HepG2 (cell line): ENCODE results near the gene RAP1A. TPM values are rescaled to one million over a fixed set of nuclear protein-coding genes. Genes with fewer than 3 reads are reported as not detected.

Experiments
- ATAC-seq: fragments of 200-7000 bp; cut with Tn5 transposase; 3 replicates; pipeline ENCODE4 v1.9.1; 2020; ENCODE audit warnings: mild to moderate bottlenecking, moderate library complexity
- BruUV-seq: library from RNA; stranded (reverse); fragments of 400-500 nt; replicated peaks from 2 replicates; lab custom pipeline; 2021; lab: Mats Ljungman, UMichigan
- CTCF ChIA-PET: fragments of 300-600 bp; formaldehyde crosslinking; extraction: SDS; loops from one replicate; lab custom pipeline; 2021; ENCODE audit warnings: low total read pairs, inconsistent platforms, low intra/inter-chr PET ratio; lab: Yijun Ruan, JAX
- POLR2A ChIA-PET: fragments of 350-600 bp; sonication (Branson Sonifier 250); formaldehyde crosslinking; loops from one replicate; lab custom pipeline; 2020; ENCODE audit warnings: antibody characterized with exemption, inconsistent platforms; lab: Yijun Ruan, JAX
- DNase-seq: peaks from one replicate; pipeline ENCODE4 v3.0.0-alpha.2; 2015; ENCODE audit warnings: low spot score
- FAIRE-seq: peaks from 3 replicates; lab custom pipeline; 2011; peaks lifted over from hg19 to GRCh38; lab: Jason Lieb, UNC
- H2AFZ ChIP-seq: one replicate; pipeline ENCODE4 v1.6.1; 2011; ENCODE audit warnings: low read length, inconsistent platforms
- H3K27ac ChIP-seq: fragments of 300-600 bp; 3 replicates; pipeline ENCODE4 v1.8.0; 2011; ENCODE audit warnings: mixed run types, mild to moderate bottlenecking, mixed read lengths, low read length, inconsistent platforms; ENCODE audit not compliant: insufficient read depth; ENCODE audit errors: extremely low read length
- H3K27me3 ChIP-seq, 2 experiments: fragments of 200-600 bp in 1 of 2; 2 replicates in 1 of 2; 3 replicates in 1 of 2; pipeline versions ENCODE4 v1.6.0 to v1.8.0; 2011; ENCODE audit warnings: low read length in 2 of 2, mild to moderate bottlenecking in 2 of 2, moderate library complexity in 2 of 2, inconsistent platforms in 1 of 2; ENCODE audit not compliant: insufficient read depth in 2 of 2, control insufficient read depth in 1 of 2
- H3K36me3 ChIP-seq, 2 experiments: fragments of 200-600 bp in 1 of 2; replicated peaks in 1 of 2; 2 replicates in 1 of 2; 3 replicates in 1 of 2; pipeline versions ENCODE4 v1.5.1 to v1.8.0; 2011; ENCODE audit warnings: low read length in 2 of 2, inconsistent platforms in 1 of 2; ENCODE audit not compliant: insufficient read depth in 2 of 2, control insufficient read depth in 1 of 2
- H3K4me1 ChIP-seq: 2 replicates; pipeline ENCODE4 v1.5.1; 2012; ENCODE audit warnings: low read length, inconsistent platforms; ENCODE audit not compliant: insufficient read depth
- H3K4me2 ChIP-seq: 2 replicates; pipeline ENCODE4 v1.6.0; 2011; ENCODE audit warnings: low read depth, low read length, inconsistent platforms
- H3K4me3 ChIP-seq, 3 experiments: fragments of 200-600 bp in 1 of 3; sonication (generic), shearing (Covaris generic) in 1 of 3; replicated peaks in 1 of 3; 2 replicates each; pipeline ENCODE4 v1.5.1; 2011 to 2016; ENCODE audit warnings: low read length in 3 of 3, inconsistent platforms in 2 of 3, low read depth in 2 of 3, mild to moderate bottlenecking in 2 of 3, control low read depth in 1 of 3, mixed read lengths in 1 of 3; ENCODE audit not compliant: insufficient read depth in 1 of 3
- H3K79me2 ChIP-seq: one replicate; pipeline ENCODE4 v1.6.1; 2011; ENCODE audit warnings: low read length, inconsistent platforms; ENCODE audit not compliant: insufficient read depth
- H3K9ac ChIP-seq: 2 replicates; pipeline ENCODE4 v1.6.0; 2011; ENCODE audit warnings: mild to moderate bottlenecking, low read depth, low read length, inconsistent platforms; ENCODE audit not compliant: insufficient read depth
- H3K9me3 ChIP-seq: 2 replicates; pipeline ENCODE4 v1.5.1; 2012; ENCODE audit warnings: mild to moderate bottlenecking, low read length
- H4K20me1 ChIP-seq: 2 replicates; pipeline ENCODE4 v1.6.0; 2011; ENCODE audit warnings: inconsistent platforms, mild to moderate bottlenecking, low read length, moderate library complexity; ENCODE audit not compliant: insufficient read depth
- ELF1 ChIP-seq: sonication (generic); formaldehyde crosslinking; IDR thresholded peaks from 2 replicates; pipeline ENCODE4 v1.4.0; 2020; ENCODE audit warnings: missing genetic modification reagents
- HMG20B ChIP-seq: conservative IDR thresholded peaks from 2 replicates; pipeline ENCODE4 v1.6.1; 2016; ENCODE audit warnings: missing genetic modification reagents, missing compliant biosample characterization
- JARID2 ChIP-seq: sonication (generic); formaldehyde crosslinking; IDR thresholded peaks from 2 replicates; pipeline ENCODE4 v1.8.1; 2023; ENCODE audit warnings: missing genetic modification reagents, inconsistent platforms; ENCODE audit not compliant: insufficient replicate concordance
- PRMT3 ChIP-seq: sonication (generic); formaldehyde crosslinking; IDR thresholded peaks from 2 replicates; pipeline ENCODE4 v1.8.1; 2022; ENCODE audit warnings: low read depth, mild to moderate bottlenecking, moderate library complexity, missing genetic modification reagents, borderline replicate concordance
- SP2 ChIP-seq: sonication (generic); formaldehyde crosslinking; IDR thresholded peaks from 2 replicates; pipeline ENCODE4 v1.5.1; 2020; ENCODE audit warnings: mild to moderate bottlenecking, missing genetic modification reagents
- ZMYM3 ChIP-seq: sonication (generic); formaldehyde crosslinking; IDR thresholded peaks from 2 replicates; pipeline ENCODE4 v1.5.1; 2020; ENCODE audit warnings: mild to moderate bottlenecking, missing genetic modification reagents
- ZNF263 ChIP-seq: sonication (generic); formaldehyde crosslinking; IDR thresholded peaks from 2 replicates; pipeline ENCODE4 v1.4.0; 2020; ENCODE audit warnings: missing genetic modification reagents
- ZNF274 ChIP-seq: sonication (generic); formaldehyde crosslinking; IDR thresholded peaks from 2 replicates; pipeline ENCODE4 v1.5.1; 2020; ENCODE audit warnings: mild to moderate bottlenecking, missing genetic modification reagents
- WGBS: methylation state at CpG from one replicate; pipeline ENCODE4 v1.1.6; 2017; ENCODE audit warnings: low lambda C conversion rate; 5-methylcytosine and 5-hydroxymethylcytosine counted together
- in situ Hi-C: cut with HindIII; loops from 2 replicates; pipeline ENCODE4 v1.10.0; 2017; ENCODE audit warnings: low pct_unique_long_range_greater_than_20kb; ENCODE audit not compliant: extremely low pct_ligation_motif_present
- intact Hi-C: fragments of 100-400 bp; cut with micrococcal nuclease; formaldehyde crosslinking; loops from one replicate; pipeline ENCODE4 v1.10.0; 2022; ENCODE audit not compliant: unreplicated experiment
- polyA plus RNA-seq, 8 experiments: library from polyadenylated mRNA; depleted of rRNA in 3 of 8; stranded (reverse) in 7 of 8; unstranded in 1 of 8; fragments of >200 nt; fragmentation: Illumina TruSeq in 4 of 8; extraction: Trizol in 4 of 8; gene quantifications; 2 replicates each; pipeline versions ENCODE4 v1.2.1 to v1.2.3, GENCODE V29; 2011 to 2016; ENCODE audit warnings: low read depth in 4 of 8, missing spikeins in 1 of 8, mixed read lengths in 1 of 8; ENCODE audit not compliant: insufficient read depth in 1 of 8
- total RNA-seq, 5 experiments: library from RNA; depleted of rRNA; stranded (reverse); fragments of >200 nt; fragmentation: Illumina TruSeq; extraction: Trizol; gene quantifications; 2 replicates each; pipeline ENCODE4 v1.2.3, GENCODE V29; 2016; ENCODE audit warnings: low read depth in 1 of 5
- TF ChIP-seq, protein P1 (sequence below): sonication (generic); formaldehyde crosslinking; IDR thresholded peaks from 2 replicates; pipeline ENCODE4 v1.5.0; 2020; ENCODE audit warnings: missing genetic modification reagents
- TF ChIP-seq, protein P2 (sequence below): sonication (generic); formaldehyde crosslinking; IDR thresholded peaks from 2 replicates; pipeline ENCODE4 v1.5.0; 2020; ENCODE audit warnings: mild to moderate bottlenecking, low read depth, missing genetic modification reagents, borderline replicate concordance
- TF ChIP-seq, protein P3 (sequence below): sonication (generic); formaldehyde crosslinking; IDR thresholded peaks from 2 replicates; pipeline ENCODE4 v1.4.0; 2020; ENCODE audit warnings: missing genetic modification reagents, mild to moderate bottlenecking, borderline replicate concordance
- TF ChIP-seq, protein P4 (sequence below): sonication (generic); formaldehyde crosslinking; IDR thresholded peaks from 2 replicates; pipeline ENCODE4 v1.4.0; 2020; ENCODE audit warnings: missing genetic modification reagents

The RAP1A gene
- total and polyA plus RNA-seq, 2 of the 13 experiments (the other 11 are each of a cell fraction or from before 2014, with no cell fraction given): 19.0 to 20.7 TPM

- Histone ChIP-seq H3K4me3 (no peak overlapping the region), H2AFZ (no peak overlapping the region), H3K9me3 (no peaks in the 10 kb centered on the region), H4K20me1 (peaks cover 7% of the 10 kb centered on the region), H3K9ac (no peak overlapping the region), H3K27me3 (no peaks in the 10 kb centered on the region), H3K79me2 (peaks cover 31% of the 10 kb centered on the region), H3K4me1 (peaks cover 33% of the 10 kb centered on the region), H3K4me2 (no peak overlapping the region), H3K36me3 (no peaks in the 10 kb centered on the region; a peak in 1 of 5 replicates), H3K27ac (no peak overlapping the region)
- DNase-seq: no peak
- BruUV-seq: no TSS peak
- no peak for ATAC-seq
- in situ Hi-C loops: no loop called here
- WGBS: 86% methylated on average over 2 of the region's 2 CpGs
- no peak for FAIRE-seq
- POLR2A ChIA-PET: interaction anchor here (1.3 to 2.5 kb wide), 2 partner anchors 25 to 110 kb away, joined by 3 to 21 read pairs; no protein-coding TSS in a partner anchor
- TF ChIP-seq, protein P1, sequence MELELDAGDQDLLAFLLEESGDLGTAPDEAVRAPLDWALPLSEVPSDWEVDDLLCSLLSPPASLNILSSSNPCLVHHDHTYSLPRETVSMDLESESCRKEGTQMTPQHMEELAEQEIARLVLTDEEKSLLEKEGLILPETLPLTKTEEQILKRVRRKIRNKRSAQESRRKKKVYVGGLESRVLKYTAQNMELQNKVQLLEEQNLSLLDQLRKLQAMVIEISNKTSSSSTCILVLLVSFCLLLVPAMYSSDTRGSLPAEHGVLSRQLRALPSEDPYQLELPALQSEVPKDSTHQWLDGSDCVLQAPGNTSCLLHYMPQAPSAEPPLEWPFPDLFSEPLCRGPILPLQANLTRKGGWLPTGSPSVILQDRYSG: no peak
- no peak for TF ChIP-seq HMG20B
- intact Hi-C loops: no loop called here
- CTCF ChIA-PET: no interaction called here
These were observed 1.5 kb upstream of the RAP1A start for GRCh38 chr1:111618081-111618480.

DNA sequence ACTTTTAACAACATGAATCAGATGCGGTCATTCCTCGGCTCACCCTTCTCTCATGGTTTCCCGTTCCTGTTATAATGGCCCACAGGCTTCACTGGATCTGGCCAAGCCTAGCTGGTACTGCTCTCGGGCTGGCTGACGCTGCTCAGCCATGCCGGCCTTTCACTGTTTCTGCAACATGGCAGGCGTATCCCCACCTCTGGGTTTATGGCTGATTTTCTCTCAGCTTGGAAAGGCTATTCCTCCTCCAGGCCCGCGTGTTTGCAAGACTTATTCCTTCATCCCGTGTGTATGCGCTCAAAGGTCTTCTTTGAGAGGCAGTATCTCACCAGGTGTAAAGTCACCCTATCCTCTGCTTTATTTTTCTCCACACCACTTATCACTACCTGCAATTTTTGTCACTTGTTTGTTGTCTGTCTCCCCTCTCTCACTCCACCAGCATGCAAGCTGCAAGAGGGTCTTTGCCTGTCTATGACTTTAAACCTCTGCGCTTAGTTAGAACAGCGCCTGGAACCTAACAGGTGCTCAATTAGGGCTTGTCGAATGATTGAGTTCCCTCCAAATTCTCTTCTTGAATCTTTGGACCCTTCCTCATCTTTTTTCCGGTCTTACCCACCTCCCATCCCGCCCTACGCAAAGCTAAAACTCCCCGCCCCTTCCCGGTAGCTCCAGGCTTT is 491 bp upstream of the RAP1A start:
- ChIA-PET CTCF (no interaction called here), POLR2A (interaction anchor here (0.6 to 2.5 kb wide), 6 partner anchors 20 to 111 kb away, joined by 3 to 21 read pairs (median 5); no protein-coding TSS in a partner anchor)
- in situ Hi-C loops: no loop called here
- Histone ChIP-seq H3K79me2 (peaks cover 40% of the 10 kb centered on the region), H3K4me3 (peak overlapping the region; percentile 56 to 92 (median 83)), H3K9me3 (no peaks in the 10 kb centered on the region), H3K27ac (no peak overlapping the region), H3K4me2 (peak overlapping the region; percentile 95), H3K36me3 (no peaks in the 10 kb centered on the region; a peak in 1 of 5 replicates), H4K20me1 (peaks cover 7% of the 10 kb centered on the region), H3K4me1 (peaks cover 42% of the 10 kb centered on the region), H3K27me3 (no peaks in the 10 kb centered on the region), H2AFZ (peak overlapping the region; percentile 95), H3K9ac (peak overlapping the region; percentile 59; the same call in 1 of the 2 replicates)
- DNase-seq: no peak
- peak; percentile 5; the same call in 2 of the 3 replicates for ATAC-seq
- TSS peak; percentile 72 for BruUV-seq
- intact Hi-C loops: loop anchor here (1.0 kb wide), 1 partner anchor 107 kb away; no protein-coding TSS in a partner anchor
- no peak for FAIRE-seq
- 48% methylated on average over 19 of the region's 19 CpGs for WGBS
- TF ChIP-seq JARID2: no peak
- TF ChIP-seq, protein P2, sequence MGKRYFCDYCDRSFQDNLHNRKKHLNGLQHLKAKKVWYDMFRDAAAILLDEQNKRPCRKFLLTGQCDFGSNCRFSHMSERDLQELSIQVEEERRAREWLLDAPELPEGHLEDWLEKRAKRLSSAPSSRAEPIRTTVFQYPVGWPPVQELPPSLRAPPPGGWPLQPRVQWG (CRISPR knock-in tag): no peak
- TF ChIP-seq ZNF274 (CRISPR knock-in tag): no peak
- 0 out of 2 replicates have a peak, but pooled peaks have one; percentile 19 for TF ChIP-seq ELF1
- TF ChIP-seq, protein P3, sequence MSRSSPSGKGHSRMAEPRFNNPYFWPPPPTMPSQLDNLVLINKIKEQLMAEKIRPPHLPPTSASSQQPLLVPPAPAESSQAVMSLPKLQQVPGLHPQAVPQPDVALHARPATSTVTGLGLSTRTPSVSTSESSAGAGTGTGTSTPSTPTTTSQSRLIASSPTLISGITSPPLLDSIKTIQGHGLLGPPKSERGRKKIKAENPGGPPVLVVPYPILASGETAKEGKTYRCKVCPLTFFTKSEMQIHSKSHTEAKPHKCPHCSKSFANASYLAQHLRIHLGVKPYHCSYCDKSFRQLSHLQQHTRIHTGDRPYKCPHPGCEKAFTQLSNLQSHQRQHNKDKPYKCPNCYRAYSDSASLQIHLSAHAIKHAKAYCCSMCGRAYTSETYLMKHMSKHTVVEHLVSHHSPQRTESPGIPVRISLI (CRISPR knock-in tag): no peak
- TF ChIP-seq PRMT3 (CRISPR knock-in tag): no peak
- 0 out of 2 replicates have a peak, but pooled peaks have one; percentile 7 for TF ChIP-seq SP2 (CRISPR knock-in tag)
- TF ChIP-seq ZMYM3 (CRISPR knock-in tag): peak; percentile 75
- no peak for TF ChIP-seq ZNF263
- TF ChIP-seq, protein P4, sequence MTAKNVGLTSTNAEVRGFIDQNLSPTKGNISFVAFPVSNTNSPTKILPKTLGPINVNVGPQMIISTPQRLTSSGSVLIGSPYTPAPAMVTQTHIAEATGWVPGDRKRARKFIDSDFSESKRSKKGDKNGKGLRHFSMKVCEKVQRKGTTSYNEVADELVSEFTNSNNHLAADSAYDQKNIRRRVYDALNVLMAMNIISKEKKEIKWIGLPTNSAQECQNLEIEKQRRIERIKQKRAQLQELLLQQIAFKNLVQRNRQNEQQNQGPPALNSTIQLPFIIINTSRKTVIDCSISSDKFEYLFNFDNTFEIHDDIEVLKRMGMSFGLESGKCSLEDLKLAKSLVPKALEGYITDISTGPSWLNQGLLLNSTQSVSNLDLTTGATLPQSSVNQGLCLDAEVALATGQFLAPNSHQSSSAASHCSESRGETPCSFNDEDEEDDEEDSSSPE (CRISPR knock-in tag): peak; percentile 27; the same call in 1 of the 2 replicates
